IMR-90 (cell line): ENCODE measurements around the gene PDCL2. TPM values are rescaled to one million over a fixed set of nuclear protein-coding genes. Genes with fewer than 3 reads are reported as not detected.

Source experiments
- ATAC-seq: fragments of 200-7000 bp; cut with Tn5 transposase; 2 replicates; pipeline ENCODE4 v1.9.1; 2020; ENCODE audit warnings: low read depth, mild to moderate bottlenecking, moderate library complexity
- BruUV-seq: library from RNA; stranded (reverse); fragments of 400-500 nt; replicated peaks from 2 replicates; lab custom pipeline; 2021; lab: Mats Ljungman, UMichigan
- CTCF ChIA-PET: fragments of 300-600 bp; formaldehyde crosslinking; extraction: SDS; loops from one replicate; lab custom pipeline; 2021; ENCODE audit warnings: antibody characterized with exemption; lab: Yijun Ruan, JAX
- POLR2A ChIA-PET: fragments of 300-600 bp; sonication (Branson Sonifier 250); formaldehyde crosslinking; loops from one replicate; lab custom pipeline; 2022; ENCODE audit warnings: antibody characterized with exemption; ENCODE audit not compliant: unreplicated experiment; lab: Charles Lee
- DNase-seq: peaks from one replicate; pipeline ENCODE4 v3.0.0; 2013
- H2AFZ ChIP-seq: replicated peaks from 2 replicates; pipeline ENCODE3; 2013; ENCODE audit warnings: low read length, mild to moderate bottlenecking; ENCODE audit not compliant: poor library complexity
- H2AK5ac ChIP-seq: 2 replicates; pipeline ENCODE4 v1.6.1; 2013; ENCODE audit warnings: low read depth, low read length, inconsistent platforms
- H2AK9ac ChIP-seq: replicated peaks from 2 replicates; pipeline ENCODE3; 2013; ENCODE audit warnings: mild to moderate bottlenecking, low read depth, low read length, moderate library complexity; ENCODE audit not compliant: poor library complexity
- H2BK120ac ChIP-seq: 2 replicates; pipeline ENCODE4 v1.6.1; 2013; ENCODE audit warnings: low read depth, low read length, inconsistent platforms
- H2BK15ac ChIP-seq: 3 replicates; pipeline ENCODE4 v1.6.1; 2013; ENCODE audit warnings: low read depth, low read length, inconsistent platforms
- H2BK20ac ChIP-seq: 2 replicates; pipeline ENCODE4 v1.6.1; 2013; ENCODE audit warnings: low read depth, mild to moderate bottlenecking, inconsistent platforms, low read length, moderate library complexity
- H2BK5ac ChIP-seq: 2 replicates; pipeline ENCODE4 v1.6.1; 2013; ENCODE audit warnings: mild to moderate bottlenecking, low read depth, low read length, inconsistent platforms; ENCODE audit not compliant: poor library complexity, severe bottlenecking
- H3K14ac ChIP-seq: replicated peaks from 2 replicates; pipeline ENCODE4 v1.6.1; 2013; ENCODE audit warnings: low read depth, low read length, inconsistent platforms
- H3K18ac ChIP-seq: 2 replicates; pipeline ENCODE4 v1.6.1; 2013; ENCODE audit warnings: low read depth, low read length, control low read depth
- H3K23ac ChIP-seq: 2 replicates; pipeline ENCODE4 v1.6.1; 2013; ENCODE audit warnings: low read depth, low read length, inconsistent platforms
- H3K27ac ChIP-seq: 2 replicates; pipeline ENCODE4 v1.5.1; 2013; ENCODE audit warnings: mild to moderate bottlenecking, control low read depth, low read length; ENCODE audit not compliant: insufficient read depth
- H3K27me3 ChIP-seq: 2 replicates; pipeline ENCODE4 v1.6.1; 2013; ENCODE audit warnings: low read length; ENCODE audit not compliant: control insufficient read depth, insufficient read depth
- H3K36me3 ChIP-seq: 2 replicates; pipeline ENCODE4 v1.6.1; 2013; ENCODE audit warnings: low read length, mixed read lengths; ENCODE audit not compliant: control insufficient read depth, insufficient read depth
- H3K4ac ChIP-seq: 2 replicates; pipeline ENCODE4 v1.6.1; 2013; ENCODE audit warnings: low read depth, low read length, inconsistent platforms
- H3K4me1 ChIP-seq: 2 replicates; pipeline ENCODE4 v1.6.1; 2013; ENCODE audit warnings: low read length, mixed read lengths; ENCODE audit not compliant: control insufficient read depth, insufficient read depth
- H3K4me2 ChIP-seq: 2 replicates; pipeline ENCODE4 v1.6.1; 2013; ENCODE audit warnings: low read depth, mild to moderate bottlenecking, control low read depth, low read length, moderate library complexity
- H3K4me3 ChIP-seq: 2 replicates; pipeline ENCODE4 v1.5.1; 2013; ENCODE audit warnings: low read depth, mild to moderate bottlenecking, control low read depth, low read length, moderate library complexity; ENCODE audit not compliant: insufficient read depth
- H3K56ac ChIP-seq: 2 replicates; pipeline ENCODE4 v1.6.1; 2013; ENCODE audit warnings: low read length, inconsistent platforms; ENCODE audit not compliant: insufficient read depth; ENCODE audit errors: extremely low read depth
- H3K79me1 ChIP-seq, 2 experiments: 2 replicates each; pipeline ENCODE4 v1.6.1; 2013; ENCODE audit warnings: low read length in 2 of 2, inconsistent platforms in 1 of 2, low read depth in 1 of 2
- H3K9ac ChIP-seq: 2 replicates; pipeline ENCODE4 v1.6.1; 2013; ENCODE audit warnings: low read depth, low read length, control low read depth
- H3K9me1 ChIP-seq: 2 replicates; pipeline ENCODE4 v1.6.1; 2013; ENCODE audit warnings: low read length, inconsistent platforms; ENCODE audit not compliant: insufficient read depth
- H3K9me3 ChIP-seq: 2 replicates; pipeline ENCODE4 v1.6.1; 2013; ENCODE audit warnings: low read length; ENCODE audit not compliant: control insufficient read depth, insufficient read depth
- H4K20me1 ChIP-seq: 2 replicates; pipeline ENCODE4 v1.6.1; 2013; ENCODE audit warnings: low read length, inconsistent platforms; ENCODE audit not compliant: insufficient read depth
- H4K5ac ChIP-seq: 2 replicates; pipeline ENCODE4 v1.6.1; 2013; ENCODE audit warnings: mild to moderate bottlenecking, low read depth, low read length, control low read depth
- H4K8ac ChIP-seq, 2 experiments: 2 replicates each; pipeline ENCODE4 v1.6.1; 2013; ENCODE audit warnings: low read depth in 2 of 2, low read length in 2 of 2, control low read depth in 1 of 2, inconsistent platforms in 1 of 2
- H4K91ac ChIP-seq: 2 replicates; pipeline ENCODE4 v1.6.1; 2013; ENCODE audit warnings: low read depth, low read length, inconsistent platforms; ENCODE audit not compliant: insufficient read depth
- BHLHE40 ChIP-seq: fragments of 150-350 bp; IDR thresholded peaks from 2 replicates; pipeline ENCODE4 v1.6.1; 2016; ENCODE audit warnings: mild to moderate bottlenecking, low read depth, low read length
- CEBPB ChIP-seq: IDR thresholded peaks from 2 replicates; pipeline ENCODE4 v1.6.1; 2012; ENCODE audit warnings: low read depth, low read length, improper control_type of control experiment
- CHD1 ChIP-seq: IDR thresholded peaks from 2 replicates; pipeline ENCODE4 v1.6.1; 2012; ENCODE audit warnings: low read depth, low read length, improper control_type of control experiment
- MXI1 ChIP-seq: IDR thresholded peaks from 2 replicates; pipeline ENCODE4 v1.6.1; 2012; ENCODE audit warnings: low read depth, mild to moderate bottlenecking, low read length, moderate library complexity, borderline replicate concordance
- NFE2L2 ChIP-seq: fragments of 150-350 bp; IDR thresholded peaks from 2 replicates; pipeline ENCODE4 v1.6.1; 2016; ENCODE audit warnings: low read depth, mild to moderate bottlenecking, low read length
- POLR2A ChIP-seq: IDR thresholded peaks from 2 replicates; pipeline ENCODE4 v1.6.1; 2012; ENCODE audit warnings: mild to moderate bottlenecking, low read depth, low read length
- RCOR1 ChIP-seq: IDR thresholded peaks from 2 replicates; pipeline ENCODE4 v1.6.1; 2012; ENCODE audit warnings: mild to moderate bottlenecking, low read length, improper control_type of control experiment; ENCODE audit not compliant: insufficient replicate concordance
- RFX5 ChIP-seq: IDR thresholded peaks from 2 replicates; pipeline ENCODE4 v1.8.0; 2012; ENCODE audit warnings: low read depth, mild to moderate bottlenecking, low read length, moderate library complexity
- SMC3 ChIP-seq: fragments of 150-350 bp; IDR thresholded peaks from 2 replicates; pipeline ENCODE4 v1.6.1; 2016; ENCODE audit warnings: low read depth, mild to moderate bottlenecking, antibody characterized with exemption, low read length, moderate library complexity
- WGBS, 2 experiments: methylation state at CpG; one replicate each; pipeline versions ENCODE4 v1.1.5 to v1.1.7; 2013; ENCODE audit warnings: missing lambda C conversion rate in 2 of 2; ENCODE audit not compliant: insufficient read length in 1 of 2; ENCODE audit errors: extremely low coverage in 2 of 2; 5-methylcytosine and 5-hydroxymethylcytosine counted together
- dilution Hi-C: fragments of 300-500 bp; cut with HindIII; formaldehyde crosslinking; loops from one replicate; pipeline ENCODE4 v1.14.3; 2018; ENCODE audit warnings: low sequenced_read_pairs; ENCODE audit not compliant: unreplicated experiment
- in situ Hi-C: fragments of 300-500 bp; cut with MboI; formaldehyde crosslinking; loops from 3 replicates; pipeline ENCODE4 v1.14.3; 2019; ENCODE audit warnings: low sequenced_read_pairs, inconsistent platforms, mixed read lengths
- intact Hi-C: fragments of 100-400 bp; cut with micrococcal nuclease; formaldehyde crosslinking; loops from 2 replicates; pipeline ENCODE4 v1.10.0; 2022
- polyA plus RNA-seq, 3 experiments: library from polyadenylated mRNA; depleted of rRNA; stranded (reverse); fragments of >200 nt; gene quantifications; 2 replicates each; pipeline ENCODE4 v1.2.3, GENCODE V29; 2012; ENCODE audit warnings: low replicate concordance in 1 of 3
- total RNA-seq: library from RNA; depleted of rRNA; stranded (reverse); fragments of >200 nt; gene quantifications from 2 replicates; pipeline ENCODE4 v1.2.3, GENCODE V29; 2012
- TF ChIP-seq, protein P1 (sequence below): fragments of 150-350 bp; IDR thresholded peaks from 2 replicates; pipeline ENCODE4 v1.6.1; 2017; ENCODE audit warnings: mild to moderate bottlenecking, antibody characterized with exemption, low read length, low read depth
- TF ChIP-seq, protein P2 (sequence below): fragments of 150-350 bp; IDR thresholded peaks from 2 replicates; pipeline ENCODE4 v1.6.1; 2016; ENCODE audit warnings: low read depth, mild to moderate bottlenecking, low read length, moderate library complexity, borderline replicate concordance
- TF ChIP-seq, protein P3 (sequence below): conservative IDR thresholded peaks from 2 replicates; pipeline ENCODE4 v1.5.1; 2012; ENCODE audit warnings: mild to moderate bottlenecking, low read depth, low read length, improper control_type of control experiment

Gene PDCL2
- total and polyA plus RNA-seq, 2 of the 4 experiments (the other 2 are of a cell fraction): not detected

DNA sequence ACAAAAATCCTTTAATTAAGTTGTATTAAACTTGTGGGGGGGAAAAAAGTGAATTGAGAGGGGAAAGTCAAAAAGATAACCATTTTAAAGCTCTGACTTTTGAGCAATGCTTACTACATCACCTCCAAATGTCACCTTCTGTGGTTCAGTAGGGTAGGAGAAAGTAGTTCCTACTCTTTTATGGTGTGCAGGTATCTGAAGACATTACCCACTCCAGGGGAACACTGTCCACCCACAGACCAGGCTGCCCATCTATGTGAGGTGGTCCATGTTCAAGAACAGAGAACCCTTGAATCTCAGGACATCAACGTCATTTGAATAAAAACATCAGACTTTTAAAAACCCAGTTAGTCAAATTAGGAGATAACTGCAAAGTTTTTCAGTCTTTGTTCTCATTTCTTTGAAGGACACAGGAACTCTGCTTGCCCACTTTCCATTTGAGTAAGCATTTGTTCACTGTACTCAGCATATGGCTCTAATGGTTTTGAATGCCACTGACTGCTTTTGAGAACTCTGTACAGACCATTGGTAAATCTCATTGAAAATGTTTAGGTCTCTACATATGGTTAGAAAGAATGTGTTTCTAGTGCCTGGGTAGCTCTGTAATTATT is 25.6 kb upstream of the PDCL2 start:
- H3K4me1 ChIP-seq: no peaks in the 10 kb centered on the region
- WGBS, 2 experiments: no CpG with 5 or more reads among the region's 1 CpG
- no peak overlapping the region for H2BK120ac ChIP-seq
- no peak overlapping the region for H3K4me2 ChIP-seq
- no peak for DNase-seq
- H3K27ac ChIP-seq: no peak overlapping the region
- ChIA-PET POLR2A (no interaction called here), CTCF (interaction anchor here (0.6 kb wide), 1 partner anchor 10 kb away, joined by 3 read pairs; no protein-coding TSS in a partner anchor)
- no TSS peak for BruUV-seq
- 0 out of 2 replicates have a peak, but pooled peaks cover 1% of the 10 kb centered on the region for H3K27me3 ChIP-seq
- no peak overlapping the region for H3K4me3 ChIP-seq
- H4K91ac ChIP-seq: no peak overlapping the region
- no peaks in the 10 kb centered on the region for H4K20me1 ChIP-seq
- intact Hi-C loops: no loop called here
- no peak overlapping the region for H3K18ac ChIP-seq
- no peak overlapping the region for H2BK20ac ChIP-seq
- no peak for ATAC-seq
- H3K9me1 ChIP-seq: no peaks in the 10 kb centered on the region
- H2AFZ ChIP-seq: no peak overlapping the region
- in situ Hi-C loops: no loop called here
- H4K8ac ChIP-seq: no peak overlapping the region
- H2BK15ac ChIP-seq: no peak overlapping the region
- H3K36me3 ChIP-seq: no peaks in the 10 kb centered on the region
- no peak overlapping the region for H3K4ac ChIP-seq
- dilution Hi-C loops: no loop called here
- no peak overlapping the region for H3K14ac ChIP-seq
- no peak overlapping the region for H3K9ac ChIP-seq
- H4K5ac ChIP-seq: no peak overlapping the region
- H2AK5ac ChIP-seq: no peak overlapping the region
- no peak overlapping the region for H3K23ac ChIP-seq
- H3K9me3 ChIP-seq: no peaks in the 10 kb centered on the region
- H2BK5ac ChIP-seq: no peak overlapping the region
- H3K56ac ChIP-seq: no peak overlapping the region
- no peaks in the 10 kb centered on the region for H3K79me1 ChIP-seq
- no peak overlapping the region for H2AK9ac ChIP-seq
- no peak for TF ChIP-seq CEBPB
- no peak for TF ChIP-seq MXI1
- TF ChIP-seq, protein P1, sequence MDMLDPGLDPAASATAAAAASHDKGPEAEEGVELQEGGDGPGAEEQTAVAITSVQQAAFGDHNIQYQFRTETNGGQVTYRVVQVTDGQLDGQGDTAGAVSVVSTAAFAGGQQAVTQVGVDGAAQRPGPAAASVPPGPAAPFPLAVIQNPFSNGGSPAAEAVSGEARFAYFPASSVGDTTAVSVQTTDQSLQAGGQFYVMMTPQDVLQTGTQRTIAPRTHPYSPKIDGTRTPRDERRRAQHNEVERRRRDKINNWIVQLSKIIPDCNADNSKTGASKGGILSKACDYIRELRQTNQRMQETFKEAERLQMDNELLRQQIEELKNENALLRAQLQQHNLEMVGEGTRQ: no peak
- no peak for TF ChIP-seq POLR2A
- no peak for TF ChIP-seq RCOR1
- no peak for TF ChIP-seq NFE2L2
- TF ChIP-seq RFX5: no peak
- TF ChIP-seq SMC3: no peak
- no peak for TF ChIP-seq BHLHE40
- TF ChIP-seq CHD1: no peak
- TF ChIP-seq, protein P2, sequence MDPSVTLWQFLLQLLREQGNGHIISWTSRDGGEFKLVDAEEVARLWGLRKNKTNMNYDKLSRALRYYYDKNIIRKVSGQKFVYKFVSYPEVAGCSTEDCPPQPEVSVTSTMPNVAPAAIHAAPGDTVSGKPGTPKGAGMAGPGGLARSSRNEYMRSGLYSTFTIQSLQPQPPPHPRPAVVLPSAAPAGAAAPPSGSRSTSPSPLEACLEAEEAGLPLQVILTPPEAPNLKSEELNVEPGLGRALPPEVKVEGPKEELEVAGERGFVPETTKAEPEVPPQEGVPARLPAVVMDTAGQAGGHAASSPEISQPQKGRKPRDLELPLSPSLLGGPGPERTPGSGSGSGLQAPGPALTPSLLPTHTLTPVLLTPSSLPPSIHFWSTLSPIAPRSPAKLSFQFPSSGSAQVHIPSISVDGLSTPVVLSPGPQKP: no peak
- TF ChIP-seq, protein P3, sequence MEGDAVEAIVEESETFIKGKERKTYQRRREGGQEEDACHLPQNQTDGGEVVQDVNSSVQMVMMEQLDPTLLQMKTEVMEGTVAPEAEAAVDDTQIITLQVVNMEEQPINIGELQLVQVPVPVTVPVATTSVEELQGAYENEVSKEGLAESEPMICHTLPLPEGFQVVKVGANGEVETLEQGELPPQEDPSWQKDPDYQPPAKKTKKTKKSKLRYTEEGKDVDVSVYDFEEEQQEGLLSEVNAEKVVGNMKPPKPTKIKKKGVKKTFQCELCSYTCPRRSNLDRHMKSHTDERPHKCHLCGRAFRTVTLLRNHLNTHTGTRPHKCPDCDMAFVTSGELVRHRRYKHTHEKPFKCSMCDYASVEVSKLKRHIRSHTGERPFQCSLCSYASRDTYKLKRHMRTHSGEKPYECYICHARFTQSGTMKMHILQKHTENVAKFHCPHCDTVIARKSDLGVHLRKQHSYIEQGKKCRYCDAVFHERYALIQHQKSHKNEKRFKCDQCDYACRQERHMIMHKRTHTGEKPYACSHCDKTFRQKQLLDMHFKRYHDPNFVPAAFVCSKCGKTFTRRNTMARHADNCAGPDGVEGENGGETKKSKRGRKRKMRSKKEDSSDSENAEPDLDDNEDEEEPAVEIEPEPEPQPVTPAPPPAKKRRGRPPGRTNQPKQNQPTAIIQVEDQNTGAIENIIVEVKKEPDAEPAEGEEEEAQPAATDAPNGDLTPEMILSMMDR: no peak
